ENCODE results near the gene EML6. TPM values are rescaled to one million over a fixed set of nuclear protein-coding genes. Genes with fewer than 3 reads are reported as not detected.

Gene EML6
- total RNA-seq, 6 donors from 2014 or later, result 1.5 to 7.3 (median 4.0) TPM

DNA sequence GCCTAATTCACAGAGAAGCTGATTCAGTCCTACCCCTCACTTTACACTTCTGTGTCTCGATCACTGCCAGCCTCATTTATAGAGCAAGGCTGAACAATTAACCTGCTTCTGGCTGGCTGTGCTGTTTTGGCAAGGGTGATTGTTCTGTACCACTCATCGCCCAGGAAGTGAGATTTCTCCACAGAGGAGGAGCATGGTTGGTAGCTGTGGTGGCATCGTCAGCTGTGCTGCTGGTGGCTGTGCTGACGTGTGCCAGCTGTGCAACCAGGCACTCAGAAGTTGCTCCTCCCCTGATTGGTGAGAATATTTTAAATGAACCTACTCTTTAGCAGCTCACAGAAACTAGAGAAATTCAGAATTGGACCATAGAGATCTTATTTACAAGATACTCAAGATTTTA lies 158.3 kb downstream of the EML6 start:
- H3K27me3 ChIP-seq, result no peaks in the 10 kb centered on the region

DNA sequence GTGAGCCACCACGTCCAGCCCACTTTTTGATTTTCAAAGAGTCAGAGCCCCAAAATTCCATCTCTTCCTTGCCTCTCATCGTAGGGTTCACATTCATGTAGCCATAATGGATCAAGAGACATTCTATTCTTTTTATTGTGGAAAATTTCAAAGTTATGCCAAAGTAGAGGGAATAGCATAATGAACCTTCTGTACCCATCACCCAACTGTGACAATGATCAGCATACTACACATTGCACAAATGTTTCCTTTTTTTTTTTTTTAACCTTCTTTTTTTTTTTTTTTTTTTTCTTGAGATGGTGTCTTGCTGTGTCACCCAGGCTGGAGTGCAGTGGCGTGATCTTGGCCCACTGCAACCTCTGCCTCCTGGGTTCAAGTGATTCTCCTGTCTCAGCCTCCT lies 162.4 kb downstream of the EML6 start:
- Histone ChIP-seq H3K27me3 (no peaks in the 10 kb centered on the region), H3K9me3 (no peaks in the 10 kb centered on the region), H3K27ac (no peak overlapping the region), H3K36me3 (no peaks in the 10 kb centered on the region), H3K4me1 (no peaks in the 10 kb centered on the region), H3K4me3 (no peak overlapping the region)
- no peak for DNase-seq
- ATAC-seq (ENCODE audit: low FRiP score in 2 of 2), result no peak
- WGBS, 2 donors, result 92 to 97% methylated on average over 3 of the region's 3 CpGs
- TF ChIP-seq POLR2AphosphoS5 (IDR thresholded peaks at IDR 0.05) (no peak), POLR2A (IDR thresholded peaks at IDR 0.05) (no peak), EP300 (IDR thresholded peaks at IDR 0.05) (no peak)
- TF ChIP-seq, protein P1, sequence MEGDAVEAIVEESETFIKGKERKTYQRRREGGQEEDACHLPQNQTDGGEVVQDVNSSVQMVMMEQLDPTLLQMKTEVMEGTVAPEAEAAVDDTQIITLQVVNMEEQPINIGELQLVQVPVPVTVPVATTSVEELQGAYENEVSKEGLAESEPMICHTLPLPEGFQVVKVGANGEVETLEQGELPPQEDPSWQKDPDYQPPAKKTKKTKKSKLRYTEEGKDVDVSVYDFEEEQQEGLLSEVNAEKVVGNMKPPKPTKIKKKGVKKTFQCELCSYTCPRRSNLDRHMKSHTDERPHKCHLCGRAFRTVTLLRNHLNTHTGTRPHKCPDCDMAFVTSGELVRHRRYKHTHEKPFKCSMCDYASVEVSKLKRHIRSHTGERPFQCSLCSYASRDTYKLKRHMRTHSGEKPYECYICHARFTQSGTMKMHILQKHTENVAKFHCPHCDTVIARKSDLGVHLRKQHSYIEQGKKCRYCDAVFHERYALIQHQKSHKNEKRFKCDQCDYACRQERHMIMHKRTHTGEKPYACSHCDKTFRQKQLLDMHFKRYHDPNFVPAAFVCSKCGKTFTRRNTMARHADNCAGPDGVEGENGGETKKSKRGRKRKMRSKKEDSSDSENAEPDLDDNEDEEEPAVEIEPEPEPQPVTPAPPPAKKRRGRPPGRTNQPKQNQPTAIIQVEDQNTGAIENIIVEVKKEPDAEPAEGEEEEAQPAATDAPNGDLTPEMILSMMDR (IDR thresholded peaks at IDR 0.05), result no peak

More for the DNA sequence above, 158.3 kb downstream of the EML6 start:
- Histone ChIP-seq H3K27ac (no peak overlapping the region), H3K4me3 (no peak overlapping the region), H3K9me3 (no peaks in the 10 kb centered on the region), H3K36me3 (no peaks in the 10 kb centered on the region), H3K4me1 (no peaks in the 10 kb centered on the region)
- TF ChIP-seq EP300 (IDR thresholded peaks at IDR 0.05) (no peak), POLR2AphosphoS5 (IDR thresholded peaks at IDR 0.05) (no peak), POLR2A (IDR thresholded peaks at IDR 0.05) (no peak)
- TF ChIP-seq, protein P1 (IDR thresholded peaks at IDR 0.05), result no peak
- WGBS, 2 donors, result 80 to 81% methylated on average over 4 of the region's 4 CpGs
- DNase-seq, result no peak
- ATAC-seq (ENCODE audit: low FRiP score in 2 of 2), result no peak

DNA sequence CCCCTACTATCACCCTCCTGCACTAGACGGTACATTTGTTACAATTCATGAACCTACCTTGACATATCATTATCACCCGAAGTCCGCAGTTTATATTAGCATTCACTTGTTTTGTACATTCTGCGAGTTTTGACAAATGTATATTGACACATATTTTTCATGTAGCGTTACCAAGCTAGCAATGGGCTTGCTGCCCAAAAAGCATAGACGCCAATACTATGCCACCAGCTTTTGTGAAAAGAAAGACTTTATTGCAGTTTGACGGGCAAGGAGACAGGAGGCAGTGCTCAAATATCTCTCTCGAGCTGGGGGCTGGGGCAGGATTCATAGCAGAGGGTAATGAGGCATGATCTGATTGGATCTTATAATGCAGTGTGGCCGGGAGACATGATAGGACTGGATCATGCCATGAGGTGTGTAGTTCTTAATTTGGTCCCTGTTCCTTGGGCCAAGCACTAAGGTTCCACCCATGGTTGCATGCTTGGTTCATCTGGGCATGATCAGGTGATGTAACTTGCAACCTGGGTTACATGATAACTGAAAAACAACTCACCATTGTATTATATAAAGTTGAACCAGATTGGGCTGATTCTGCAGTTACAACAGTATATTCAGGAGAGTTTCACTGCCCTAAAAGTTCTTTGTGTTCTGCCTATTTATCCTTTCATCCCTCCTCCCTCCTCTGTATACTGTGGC lies 164.5 kb downstream of the EML6 start:
- H3K27ac ChIP-seq, result no peak overlapping the region
- 86 to 90% methylated on average over 9 of the region's 9 CpGs for WGBS, 2 donors
- ATAC-seq (ENCODE audit: low FRiP score in 2 of 2), result no peak

DNA sequence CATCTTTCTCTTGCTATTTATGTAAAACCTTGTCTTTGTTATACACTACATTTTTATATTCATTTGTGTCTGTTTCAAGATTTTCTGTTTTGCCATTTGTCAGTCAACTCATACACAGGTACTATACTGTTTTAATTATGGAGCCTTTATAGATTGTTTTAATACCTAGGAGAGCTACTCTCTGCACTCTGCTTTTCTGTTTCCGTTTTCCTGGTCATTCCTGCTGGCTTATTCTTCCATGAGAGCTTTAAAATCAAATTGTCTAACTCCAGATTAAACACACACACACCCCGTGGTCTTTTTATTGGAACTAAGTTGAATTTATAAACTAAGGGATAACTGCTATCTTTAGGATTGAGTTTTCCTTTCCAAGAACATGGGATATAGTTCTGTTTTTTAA lies 165.6 kb downstream of the EML6 start:
- Histone ChIP-seq H3K4me3 (no peak overlapping the region), H3K4me1 (no peaks in the 10 kb centered on the region), H3K9me3 (no peaks in the 10 kb centered on the region), H3K36me3 (no peaks in the 10 kb centered on the region), H3K27ac (no peak overlapping the region), H3K27me3 (no peaks in the 10 kb centered on the region)
- WGBS, 2 donors, result 80 to 84% methylated on average over 2 of the region's 2 CpGs
- ATAC-seq (ENCODE audit: low FRiP score in 2 of 2) (no peak), DNase-seq (no peak)
- TF ChIP-seq POLR2A (IDR thresholded peaks at IDR 0.05) (no peak), EP300 (IDR thresholded peaks at IDR 0.05) (no peak), POLR2AphosphoS5 (IDR thresholded peaks at IDR 0.05) (no peak)
- TF ChIP-seq, protein P1 (IDR thresholded peaks at IDR 0.05), result no peak

More for the DNA sequence above, 164.5 kb downstream of the EML6 start:
- DNase-seq, result no peak
- Histone ChIP-seq H3K4me1 (no peaks in the 10 kb centered on the region), H3K27me3 (no peaks in the 10 kb centered on the region), H3K9me3 (no peaks in the 10 kb centered on the region), H3K4me3 (no peak overlapping the region), H3K36me3 (no peaks in the 10 kb centered on the region)
- no peak for TF ChIP-seq POLR2AphosphoS5 (IDR thresholded peaks at IDR 0.05)

DNA sequence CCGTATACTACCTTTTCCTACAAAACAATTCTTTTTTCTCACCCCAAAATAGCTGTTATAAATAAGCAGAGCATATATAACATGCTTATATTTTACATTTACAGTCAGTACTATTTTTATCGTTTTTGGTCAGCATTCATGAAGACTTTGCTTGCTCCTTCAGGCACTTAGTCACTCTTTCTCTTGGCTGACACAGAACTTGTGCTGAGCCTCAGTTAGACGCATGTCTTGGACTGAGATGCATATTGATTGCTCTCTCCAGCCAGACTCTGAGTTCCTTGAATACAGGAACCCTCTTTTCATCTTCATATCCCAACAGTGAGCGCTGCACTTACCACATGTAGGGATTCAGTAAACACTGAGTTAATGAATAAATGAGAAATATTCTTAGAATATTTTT lies 168.4 kb downstream of the EML6 start:
- DNase-seq, result no peak
- TF ChIP-seq EP300 (IDR thresholded peaks at IDR 0.05), result no peak
- no peak for TF ChIP-seq POLR2AphosphoS5 (IDR thresholded peaks at IDR 0.05)
- TF ChIP-seq, protein P1 (IDR thresholded peaks at IDR 0.05), result no peak
- TF ChIP-seq POLR2A (IDR thresholded peaks at IDR 0.05), result no peak
- Histone ChIP-seq H3K27ac (no peak overlapping the region), H3K36me3 (no peaks in the 10 kb centered on the region), H3K9me3 (peaks cover 0 to 3% (median 0%) of the 10 kb centered on the region in 4 donors), H3K4me1 (no peaks in the 10 kb centered on the region), H3K4me3 (no peak overlapping the region), H3K27me3 (no peaks in the 10 kb centered on the region)
- no peak for ATAC-seq (ENCODE audit: low FRiP score in 2 of 2)
- WGBS, 2 donors, result 68 to 94% methylated on average over 4 of the region's 4 CpGs

Data from upper lobe of left lung (tissue), 6 donors.